HEK293 (cell line): ENCODE data around the gene PCDHA10.

Experiments used
- CTCF ChIA-PET: fragments of 350-600 bp; formaldehyde crosslinking; extraction: SDS; loops from one replicate; lab custom pipeline; 2021; ENCODE audit warnings: antibody characterized with exemption; lab: Yijun Ruan, JAX
- POLR2A ChIA-PET: fragments of 300-600 bp; formaldehyde crosslinking; extraction: SDS; loops from one replicate; lab custom pipeline; 2020; ENCODE audit warnings: antibody characterized with exemption, inconsistent platforms; lab: Yijun Ruan, JAX
- H3K27ac ChIP-seq: fragments of 200-500 bp; sonication (Bioruptor generic); 2 replicates; pipeline ENCODE4 v1.5.1; 2014; ENCODE audit warnings: low read depth, low read length, control low read depth, inconsistent platforms; ENCODE audit errors: extremely low read depth
- H3K36me3 ChIP-seq, 2 experiments: fragments of 200-500 bp in 1 of 2; sonication (Bioruptor generic) in 1 of 2; 1 replicate in 1 of 2; 2 replicates in 1 of 2; pipeline ENCODE4 v1.5.1; 2014 to 2017; ENCODE audit warnings: inconsistent platforms in 2 of 2, low read length in 2 of 2; ENCODE audit not compliant: control insufficient read depth in 2 of 2, insufficient read depth in 1 of 2
- H3K4me1 ChIP-seq: fragments of 200-500 bp; sonication (Bioruptor generic); 2 replicates; pipeline ENCODE4 v1.5.1; 2014; ENCODE audit warnings: mild to moderate bottlenecking, low read length, inconsistent platforms; ENCODE audit not compliant: control insufficient read depth, insufficient read depth
- H3K4me3 ChIP-seq: 2 replicates; pipeline ENCODE4 v1.5.1; 2011; ENCODE audit warnings: low read depth, mild to moderate bottlenecking, control low read depth, low read length, moderate library complexity
- H3K9me3 ChIP-seq: fragments of 200-500 bp; sonication (Bioruptor generic); 2 replicates; pipeline ENCODE4 v1.5.1; 2014; ENCODE audit warnings: low read depth, low read length, inconsistent platforms; ENCODE audit not compliant: control insufficient read depth, insufficient read depth
- EGR2 ChIP-seq: fragments of 450-650 bp; formaldehyde crosslinking; IDR thresholded peaks from 2 replicates; pipeline ENCODE4 v1.5.1; 2016; ENCODE audit warnings: low read depth, missing biosample characterization, missing genetic modification characterization
- REST ChIP-seq: fragments of 450-650 bp; formaldehyde crosslinking; IDR thresholded peaks from 2 replicates; pipeline ENCODE4 v1.5.1; 2016; ENCODE audit warnings: missing biosample characterization, missing genetic modification characterization
- SETDB1 ChIP-seq: IDR thresholded peaks from one replicate; pipeline ENCODE4 v1.6.1; 2017; ENCODE audit warnings: mild to moderate bottlenecking, low read length, moderate library complexity, mixed read lengths; ENCODE audit not compliant: insufficient read length
- ZBTB6 ChIP-seq: fragments of 450-650 bp; formaldehyde crosslinking; IDR thresholded peaks from 2 replicates; pipeline ENCODE4 v1.5.1; 2017; ENCODE audit warnings: missing biosample characterization, missing genetic modification characterization
- ZEB2 ChIP-seq: fragments of 450-650 bp; formaldehyde crosslinking; IDR thresholded peaks from 2 replicates; pipeline ENCODE4 v1.5.1; 2016; ENCODE audit warnings: missing biosample characterization, missing genetic modification characterization
- ZNF2 ChIP-seq: fragments of 450-650 bp; formaldehyde crosslinking; IDR thresholded peaks from 2 replicates; pipeline ENCODE4 v1.5.1; 2016; ENCODE audit warnings: missing biosample characterization, missing genetic modification characterization
- ZNF266 ChIP-seq: fragments of 450-650 bp; formaldehyde crosslinking; IDR thresholded peaks from 2 replicates; pipeline ENCODE4 v1.5.1; 2016; ENCODE audit warnings: missing biosample characterization, missing genetic modification characterization, low read depth
- ZNF335 ChIP-seq: fragments of 450-650 bp; formaldehyde crosslinking; conservative IDR thresholded peaks from 2 replicates; pipeline ENCODE4 v1.5.1; 2016; ENCODE audit warnings: missing biosample characterization, missing genetic modification characterization
- ZNF549 ChIP-seq: fragments of 450-650 bp; IDR thresholded peaks from 2 replicates; pipeline ENCODE4 v1.5.1; 2018; ENCODE audit warnings: missing biosample characterization, missing genetic modification characterization, mild to moderate bottlenecking, inconsistent platforms, moderate library complexity
- ZNF654 ChIP-seq: fragments of 450-650 bp; formaldehyde crosslinking; IDR thresholded peaks from 2 replicates; pipeline ENCODE4 v1.5.1; 2016; ENCODE audit warnings: low read depth, missing biosample characterization, missing genetic modification characterization
- ZNF660 ChIP-seq: fragments of 450-650 bp; IDR thresholded peaks from 2 replicates; pipeline ENCODE4 v1.5.1; 2018; ENCODE audit warnings: missing biosample characterization, mild to moderate bottlenecking, missing genetic modification characterization
- ZNF785 ChIP-seq: fragments of 450-650 bp; formaldehyde crosslinking; IDR thresholded peaks from 2 replicates; pipeline ENCODE4 v1.5.1; 2016; ENCODE audit warnings: missing biosample characterization, missing genetic modification characterization
- ZNF843 ChIP-seq: fragments of 450-650 bp; formaldehyde crosslinking; IDR thresholded peaks from 2 replicates; pipeline ENCODE4 v1.5.1; 2016; ENCODE audit warnings: missing biosample characterization, missing genetic modification characterization
- ZSCAN4 ChIP-seq: fragments of 450-650 bp; formaldehyde crosslinking; IDR thresholded peaks from 2 replicates; pipeline ENCODE4 v1.5.1; 2017; ENCODE audit warnings: missing biosample characterization, missing genetic modification characterization
- TF ChIP-seq, protein P1 (sequence below): fragments of 450-650 bp; formaldehyde crosslinking; IDR thresholded peaks from 2 replicates; pipeline ENCODE4 v1.5.1; 2016; ENCODE audit warnings: missing biosample characterization, missing genetic modification characterization

Gene PCDHA10

GRCh38 chr5:140868721-140869554 lies 13.2 kb downstream of the PCDHA10 start, which contains the start of gene PCDHA11 (continued):
- 0 out of 2 replicates have a peak, but pooled peaks have one; percentile 29 for TF ChIP-seq REST (tag by site-specific recombination)
- TF ChIP-seq ZNF549 (tag by site-specific recombination): no peak
- TF ChIP-seq ZNF660 (tag by site-specific recombination): peak; percentile 46; the same call in 1 of the 2 replicates
- peak; percentile 64 for TF ChIP-seq ZNF335 (tag by site-specific recombination)
- no peak for TF ChIP-seq ZSCAN4 (tag by site-specific recombination)
- TF ChIP-seq ZNF654 (tag by site-specific recombination): peak; percentile 83
- TF ChIP-seq ZBTB6 (tag by site-specific recombination): peak; percentile 43; the same call in 1 of the 2 replicates

DNA sequence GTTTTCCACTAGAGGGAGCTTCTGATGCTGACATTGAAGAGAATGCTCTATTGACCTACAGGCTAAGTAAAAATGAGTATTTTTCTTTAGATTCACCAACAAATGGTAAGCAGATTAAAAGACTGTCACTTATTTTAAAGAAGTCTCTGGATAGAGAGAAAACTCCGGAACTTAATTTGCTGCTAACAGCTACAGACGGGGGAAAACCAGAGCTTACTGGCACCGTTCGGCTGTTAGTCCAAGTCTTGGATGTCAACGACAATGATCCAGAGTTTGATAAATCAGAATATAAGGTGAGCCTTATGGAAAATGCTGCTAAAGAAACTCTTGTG lies 13.8 kb downstream of the PCDHA10 start:
- POLR2A ChIA-PET: interaction anchor here (0.6 to 0.9 kb wide), 2 partner anchors 103 to 171 kb away, joined by 3 read pairs; no protein-coding TSS in a partner anchor
- Histone ChIP-seq H3K4me3 (no peak overlapping the region), H3K4me1 (no peaks in the 10 kb centered on the region)
- TF ChIP-seq ZNF654 (tag by site-specific recombination): peak; percentile 28; the same call in 1 of the 2 replicates
- TF ChIP-seq ZNF266 (tag by site-specific recombination): no peak
- TF ChIP-seq, all 188 proteins: peak for 1
- CTCF ChIA-PET: interaction anchor here (0.6 to 2.9 kb wide), 35 partner anchors 9 to 513 kb away, joined by 3 to 40 read pairs (median 4); partner anchors contain the start of genes PCDHA10, PCDHA13, PCDHB1 and PCDHB12
- no peak overlapping the region for H3K27ac ChIP-seq
- no peaks in the 10 kb centered on the region for H3K9me3 ChIP-seq
- H3K36me3 ChIP-seq: no peaks in the 10 kb centered on the region

DNA sequence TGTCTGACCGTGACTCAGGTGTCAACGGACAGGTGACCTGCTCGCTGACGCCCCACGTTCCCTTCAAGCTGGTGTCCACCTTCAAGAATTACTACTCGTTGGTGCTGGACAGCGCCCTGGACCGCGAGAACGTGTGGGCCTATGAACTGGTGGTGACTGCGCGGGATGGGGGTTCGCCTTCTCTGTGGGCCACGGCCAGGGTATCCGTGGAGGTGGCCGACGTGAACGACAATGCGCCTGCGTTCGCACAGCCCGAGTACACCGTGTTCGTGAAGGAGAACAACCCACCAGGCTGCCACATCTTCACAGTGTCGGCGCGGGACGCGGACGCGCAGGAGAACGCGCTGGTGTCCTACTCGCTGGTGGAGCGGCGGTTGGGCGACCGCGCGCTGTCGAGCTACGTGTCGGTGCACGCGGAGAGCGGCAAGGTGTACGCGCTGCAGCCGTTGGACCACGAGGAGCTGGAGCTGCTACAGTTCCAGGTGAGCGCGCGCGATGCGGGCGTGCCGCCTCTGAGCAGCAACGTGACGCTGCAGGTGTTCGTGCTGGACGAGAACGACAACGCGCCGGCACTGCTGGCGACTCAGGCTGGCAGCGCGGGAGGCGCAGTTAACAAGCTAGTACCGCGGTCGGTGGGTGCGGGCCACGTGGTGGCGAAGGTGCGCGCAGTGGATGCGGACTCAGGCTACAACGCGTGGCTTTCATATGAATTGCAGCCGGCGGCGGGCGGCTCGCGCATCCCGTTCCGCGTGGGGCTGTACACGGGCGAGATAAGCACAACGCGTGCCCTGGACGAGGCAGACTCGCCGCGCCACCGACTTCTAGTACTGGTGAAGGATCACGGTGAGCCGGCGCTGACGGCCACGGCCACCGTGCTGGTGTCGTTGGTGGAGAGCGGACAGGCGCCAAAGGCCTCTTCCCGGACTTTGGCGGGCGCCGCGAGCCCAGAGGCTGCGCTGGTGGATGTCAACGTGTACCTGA lies 14.8 kb downstream of the PCDHA10 start:
- CTCF ChIA-PET: interaction anchor here (0.6 to 2.3 kb wide), 5 partner anchors 74 to 998 kb away, joined by 3 to 8 read pairs (median 5); partner anchors contain the start of gene PCDHB1
- Histone ChIP-seq H3K9me3 (no peaks in the 10 kb centered on the region), H3K36me3 (no peaks in the 10 kb centered on the region), H3K27ac (no peak overlapping the region), H3K4me1 (no peaks in the 10 kb centered on the region), H3K4me3 (no peak overlapping the region)
- TF ChIP-seq SETDB1: no peak
- TF ChIP-seq ZNF2 (tag by site-specific recombination): no peak
- TF ChIP-seq ZNF785 (tag by site-specific recombination): no peak
- TF ChIP-seq ZEB2 (tag by site-specific recombination): no peak
- no peak for TF ChIP-seq ZNF843 (tag by site-specific recombination)
- TF ChIP-seq EGR2: no peak
- TF ChIP-seq, protein P1, sequence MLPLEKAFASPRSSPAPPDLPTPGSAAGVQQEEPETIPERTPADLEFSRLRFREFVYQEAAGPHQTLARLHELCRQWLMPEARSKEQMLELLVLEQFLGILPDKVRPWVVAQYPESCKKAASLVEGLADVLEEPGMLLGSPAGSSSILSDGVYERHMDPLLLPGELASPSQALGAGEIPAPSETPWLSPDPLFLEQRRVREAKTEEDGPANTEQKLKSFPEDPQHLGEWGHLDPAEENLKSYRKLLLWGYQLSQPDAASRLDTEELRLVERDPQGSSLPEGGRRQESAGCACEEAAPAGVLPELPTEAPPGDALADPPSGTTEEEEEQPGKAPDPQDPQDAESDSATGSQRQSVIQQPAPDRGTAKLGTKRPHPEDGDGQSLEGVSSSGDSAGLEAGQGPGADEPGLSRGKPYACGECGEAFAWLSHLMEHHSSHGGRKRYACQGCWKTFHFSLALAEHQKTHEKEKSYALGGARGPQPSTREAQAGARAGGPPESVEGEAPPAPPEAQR: no peak
- POLR2A ChIA-PET: no interaction called here
